H7 (cell line): ENCODE results near the gene FAM221B. TPM values are rescaled to one million over a fixed set of nuclear protein-coding genes. Genes with fewer than 3 reads are reported as not detected.
A peak's percentile ranks its signal among the peaks of the same experiment; 100 is the strongest.

Experiments used
- DNase-seq: peaks from one replicate; pipeline ENCODE4 v3.0.0; 2012
- H3K27me3 ChIP-seq: 2 replicates; pipeline ENCODE4 v1.6.0; 2011; ENCODE audit warnings: mild to moderate bottlenecking, low read length; ENCODE audit not compliant: control insufficient read depth, insufficient read depth
- H3K36me3 ChIP-seq: replicated peaks from 2 replicates; pipeline ENCODE4 v1.5.1; 2011; ENCODE audit warnings: low read length; ENCODE audit not compliant: control insufficient read depth, insufficient read depth
- H3K4me3 ChIP-seq: 2 replicates; pipeline ENCODE4 v1.5.1; 2011; ENCODE audit warnings: low read depth, mild to moderate bottlenecking, control low read depth, low read length, moderate library complexity; ENCODE audit not compliant: insufficient read depth
- total RNA-seq: library from RNA; depleted of rRNA; stranded (reverse); fragments of >200 nt; shearing (Covaris generic); gene quantifications from 2 replicates; pipeline ENCODE4 v1.2.3, GENCODE V29; 2014; rRNA removed

The FAM221B gene
- total RNA-seq, result not detected in 2 replicates

GRCh38 chr9:35828716-35829083, at the start of gene FAM221B:
TSS of gene FAM221B (minus strand) at chr9:35828732. CDS start at chr9:35826161, 2,571 bp downstream.
- Histone ChIP-seq H3K36me3 (no peaks in the 10 kb centered on the region), H3K4me3 (peak within 1 kb of the TSS; percentile 67), H3K27me3 (no peaks in the 10 kb centered on the region; the same call in 1 of the 2 replicates)
- peak; percentile 85 for DNase-seq

GRCh38 chr9:35872505-35872904, 44.0 kb upstream of the FAM221B start:
- DNase-seq, result no peak
- Histone ChIP-seq H3K27me3 (no peaks in the 10 kb centered on the region), H3K36me3 (no peaks in the 10 kb centered on the region), H3K4me3 (no peak overlapping the region)

- DNase-seq, result no peak
- no peaks in the 10 kb centered on the region for H3K36me3 ChIP-seq
- no peaks in the 10 kb centered on the region for H3K27me3 ChIP-seq
- no peak overlapping the region for H3K4me3 ChIP-seq
These were observed 43.0 kb upstream of the FAM221B start for GRCh38 chr9:35871545-35871944.

GRCh38 chr9:35870351-35870923, 41.9 kb upstream of the FAM221B start, which contains the start of gene OR13J1:
TSS of gene OR13J1 (minus strand) at chr9:35870401. CDS start at chr9:35870401, 0 bp downstream.
- no peak for DNase-seq
- Histone ChIP-seq H3K4me3 (no peak within 1 kb of the TSS), H3K27me3 (no peaks in the 10 kb centered on the region), H3K36me3 (no peaks in the 10 kb centered on the region)

- Histone ChIP-seq H3K27me3 (no peaks in the 10 kb centered on the region), H3K4me3 (no peak overlapping the region), H3K36me3 (no peaks in the 10 kb centered on the region)
- DNase-seq, result no peak
These were observed 41.2 kb upstream of the FAM221B start for GRCh38 chr9:35869621-35870216.

GRCh38 chr9:35868933-35869332, 40.4 kb upstream of the FAM221B start:
- no peak for DNase-seq
- Histone ChIP-seq H3K27me3 (no peaks in the 10 kb centered on the region), H3K36me3 (no peaks in the 10 kb centered on the region), H3K4me3 (no peak overlapping the region)

GRCh38 chr9:35867538-35867937, 39.0 kb upstream of the FAM221B start:
- Histone ChIP-seq H3K4me3 (no peak overlapping the region), H3K27me3 (no peaks in the 10 kb centered on the region), H3K36me3 (no peaks in the 10 kb centered on the region)
- DNase-seq, result peak; percentile 21

- Histone ChIP-seq H3K4me3 (no peak overlapping the region), H3K36me3 (no peaks in the 10 kb centered on the region), H3K27me3 (peaks cover 2% of the 10 kb centered on the region; the same call in 1 of the 2 replicates)
- DNase-seq, result peak; percentile 11
These were observed 36.2 kb upstream of the FAM221B start for GRCh38 chr9:35864695-35865255.

- no peaks in the 10 kb centered on the region for H3K36me3 ChIP-seq
- H3K4me3 ChIP-seq, result no peak overlapping the region
- peaks cover 2% of the 10 kb centered on the region; the same call in 1 of the 2 replicates for H3K27me3 ChIP-seq
- DNase-seq, result peak; percentile 5
These were observed 35.1 kb upstream of the FAM221B start for GRCh38 chr9:35863583-35863982.

- Histone ChIP-seq H3K27me3 (peaks cover 2% of the 10 kb centered on the region; the same call in 1 of the 2 replicates), H3K4me3 (no peak overlapping the region)
These were observed 33.8 kb upstream of the FAM221B start for GRCh38 chr9:35862328-35862727.

GRCh38 chr9:35861161-35861897, 32.8 kb upstream of the FAM221B start:
- no peaks in the 10 kb centered on the region for H3K36me3 ChIP-seq

More at GRCh38 chr9:35862328-35862727, 33.8 kb upstream of the FAM221B start:
- no peaks in the 10 kb centered on the region for H3K36me3 ChIP-seq
- DNase-seq, result peak; percentile 6

GRCh38 chr9:35859990-35860339, 31.4 kb upstream of the FAM221B start:
- no peaks in the 10 kb centered on the region for H3K36me3 ChIP-seq
- H3K4me3 ChIP-seq, result no peak overlapping the region
- DNase-seq, result peak; percentile 5
- peaks cover 2% of the 10 kb centered on the region; the same call in 1 of the 2 replicates for H3K27me3 ChIP-seq

More at GRCh38 chr9:35861161-35861897, 32.8 kb upstream of the FAM221B start:
- H3K4me3 ChIP-seq, result no peak overlapping the region
- peaks cover 2% of the 10 kb centered on the region; the same call in 1 of the 2 replicates for H3K27me3 ChIP-seq
- peak; percentile 48 for DNase-seq

GRCh38 chr9:35859310-35859989, 30.9 kb upstream of the FAM221B start:
- Histone ChIP-seq H3K36me3 (no peaks in the 10 kb centered on the region), H3K4me3 (no peak overlapping the region), H3K27me3 (peaks cover 2% of the 10 kb centered on the region; the same call in 1 of the 2 replicates)
- peak; percentile 30 for DNase-seq

GRCh38 chr9:35858458-35858857, 29.9 kb upstream of the FAM221B start:
- Histone ChIP-seq H3K27me3 (peaks cover 2% of the 10 kb centered on the region; the same call in 1 of the 2 replicates), H3K4me3 (no peak overlapping the region), H3K36me3 (no peaks in the 10 kb centered on the region)
- peak; percentile 4 for DNase-seq
